Neural crest cell (in vitro differentiated cells): ENCODE measurements around the gene PTF1A. TPM values are rescaled to one million over a fixed set of nuclear protein-coding genes. Genes with fewer than 3 reads are reported as not detected.
A peak's percentile ranks its signal among the peaks of the same experiment; 100 is the strongest.

Source experiments
- DNase-seq: peaks from one replicate; pipeline ENCODE4 v3.0.0; 2021; ENCODE audit warnings: low read depth, mixed read lengths, low spot score
- H3K27ac Mint-ChIP-seq: one replicate; pipeline ENCODE4 v1.8.0; 2021; ENCODE audit warnings: mild to moderate bottlenecking, mixed read lengths; ENCODE audit not compliant: unreplicated experiment
- H3K27me3 Mint-ChIP-seq: 2 replicates; pipeline ENCODE4 v1.8.0; 2021; ENCODE audit warnings: low read depth, mild to moderate bottlenecking, mixed read lengths
- H3K36me3 Mint-ChIP-seq: 2 replicates; pipeline ENCODE4 v1.8.0; 2021; ENCODE audit warnings: low read depth, mild to moderate bottlenecking, mixed read lengths
- H3K4me1 Mint-ChIP-seq: 2 replicates; pipeline ENCODE4 v1.8.0; 2021; ENCODE audit warnings: mixed read lengths
- H3K4me3 Mint-ChIP-seq: one replicate; pipeline ENCODE4 v1.8.0; 2021; ENCODE audit warnings: mild to moderate bottlenecking, mixed read lengths
- H3K9me3 Mint-ChIP-seq: 2 replicates; pipeline ENCODE4 v1.8.0; 2021; ENCODE audit warnings: mixed read lengths
- total RNA-seq: library from RNA; stranded (reverse); gene quantifications from 2 replicates; pipeline ENCODE4 v1.2.1, GENCODE V29; 2021
- TF ChIP-seq, protein P1 (sequence below): fragments of 200-600 bp; sonication (generic); conservative IDR thresholded peaks from 2 replicates; pipeline ENCODE4 v1.5.0; 2021; ENCODE audit warnings: antibody characterized with exemption, mild to moderate bottlenecking

The PTF1A gene
- total RNA-seq, 1 donor from 2014 or later: 0.16 TPM

DNA sequence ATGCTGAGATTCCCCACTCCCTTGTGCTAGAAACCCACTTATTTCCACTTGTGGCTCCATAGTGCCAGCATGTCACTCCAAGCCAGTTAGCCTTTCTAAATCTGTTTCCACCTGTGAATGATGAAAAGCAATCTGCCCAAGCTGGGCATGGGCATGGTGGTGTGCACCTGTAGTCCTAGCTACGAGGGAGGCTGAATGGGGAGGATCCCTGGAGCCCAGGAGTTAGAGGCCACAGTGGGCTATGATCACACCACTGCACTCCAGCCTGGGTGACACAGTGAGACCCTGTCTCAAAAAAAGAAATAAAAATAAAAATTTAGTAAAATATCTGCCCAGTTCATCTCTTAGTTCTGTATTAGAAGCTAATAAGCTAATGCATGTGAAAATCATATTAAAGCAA lies 5.0 kb upstream of the PTF1A start:
- DNase-seq: no peak
- Mint-ChIP-seq H3K4me1 (peaks cover 10% of the 10 kb centered on the region), H3K36me3 (no peaks in the 10 kb centered on the region), H3K4me3 (no peak overlapping the region), H3K9me3 (no peaks in the 10 kb centered on the region), H3K27ac (no peak overlapping the region), H3K27me3 (peaks cover 96% of the 10 kb centered on the region)
- TF ChIP-seq, protein P1, sequence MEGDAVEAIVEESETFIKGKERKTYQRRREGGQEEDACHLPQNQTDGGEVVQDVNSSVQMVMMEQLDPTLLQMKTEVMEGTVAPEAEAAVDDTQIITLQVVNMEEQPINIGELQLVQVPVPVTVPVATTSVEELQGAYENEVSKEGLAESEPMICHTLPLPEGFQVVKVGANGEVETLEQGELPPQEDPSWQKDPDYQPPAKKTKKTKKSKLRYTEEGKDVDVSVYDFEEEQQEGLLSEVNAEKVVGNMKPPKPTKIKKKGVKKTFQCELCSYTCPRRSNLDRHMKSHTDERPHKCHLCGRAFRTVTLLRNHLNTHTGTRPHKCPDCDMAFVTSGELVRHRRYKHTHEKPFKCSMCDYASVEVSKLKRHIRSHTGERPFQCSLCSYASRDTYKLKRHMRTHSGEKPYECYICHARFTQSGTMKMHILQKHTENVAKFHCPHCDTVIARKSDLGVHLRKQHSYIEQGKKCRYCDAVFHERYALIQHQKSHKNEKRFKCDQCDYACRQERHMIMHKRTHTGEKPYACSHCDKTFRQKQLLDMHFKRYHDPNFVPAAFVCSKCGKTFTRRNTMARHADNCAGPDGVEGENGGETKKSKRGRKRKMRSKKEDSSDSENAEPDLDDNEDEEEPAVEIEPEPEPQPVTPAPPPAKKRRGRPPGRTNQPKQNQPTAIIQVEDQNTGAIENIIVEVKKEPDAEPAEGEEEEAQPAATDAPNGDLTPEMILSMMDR: no peak

DNA sequence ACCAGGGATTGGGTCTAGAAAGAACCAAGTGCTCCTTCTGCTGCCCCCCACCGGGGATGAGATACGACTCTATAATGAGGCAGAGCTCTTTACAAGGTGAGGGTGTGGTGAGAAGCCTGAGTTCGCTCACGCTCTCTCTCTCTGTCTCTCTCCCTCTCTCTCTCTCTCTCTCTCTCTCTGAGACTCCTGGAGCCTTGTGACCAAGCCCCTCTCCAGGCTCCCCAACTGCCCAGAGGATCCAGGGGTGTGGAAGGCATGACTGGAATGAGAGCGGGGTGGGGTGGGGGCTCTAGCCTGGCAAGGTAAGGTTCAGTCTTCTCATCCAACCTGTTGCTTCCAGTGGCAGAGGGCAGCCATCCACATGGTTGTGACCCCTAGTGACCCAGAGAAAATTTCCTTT lies 3.1 kb upstream of the PTF1A start:
- Mint-ChIP-seq H3K4me1 (peaks cover 14% of the 10 kb centered on the region), H3K4me3 (no peak overlapping the region), H3K27ac (no peak overlapping the region), H3K27me3 (peaks cover 97% of the 10 kb centered on the region), H3K36me3 (no peaks in the 10 kb centered on the region), H3K9me3 (no peaks in the 10 kb centered on the region)
- TF ChIP-seq, protein P1: no peak
- DNase-seq: no peak

GRCh38 chr10:23190872-23191763 lies 994 bp upstream of the PTF1A start:
- no peaks in the 10 kb centered on the region for H3K36me3 Mint-ChIP-seq
- TF ChIP-seq, protein P1: no peak
- no peaks in the 10 kb centered on the region for H3K9me3 Mint-ChIP-seq
- no peak overlapping the region for H3K27ac Mint-ChIP-seq
- peaks cover 23% of the 10 kb centered on the region for H3K4me1 Mint-ChIP-seq
- peak overlapping the region; percentile 55 for H3K4me3 Mint-ChIP-seq
- no peak for DNase-seq
- H3K27me3 Mint-ChIP-seq: peaks cover 96% of the 10 kb centered on the region

GRCh38 chr10:23192712-23193434 lies 761 bp downstream of the PTF1A start:
- TF ChIP-seq, protein P1: no peak
- Mint-ChIP-seq H3K4me3 (peak overlapping the region; percentile 57), H3K9me3 (no peaks in the 10 kb centered on the region), H3K27me3 (peaks cover 96% of the 10 kb centered on the region), H3K36me3 (no peaks in the 10 kb centered on the region), H3K4me1 (peaks cover 26% of the 10 kb centered on the region), H3K27ac (no peak overlapping the region)
- DNase-seq: no peak

GRCh38 chr10:23193435-23194074 lies 1.4 kb downstream of the PTF1A start:
- H3K36me3 Mint-ChIP-seq: no peaks in the 10 kb centered on the region
- H3K4me1 Mint-ChIP-seq: peaks cover 26% of the 10 kb centered on the region
- TF ChIP-seq, protein P1: no peak
- no peak for DNase-seq
- peaks cover 96% of the 10 kb centered on the region for H3K27me3 Mint-ChIP-seq
- no peaks in the 10 kb centered on the region for H3K9me3 Mint-ChIP-seq
- H3K4me3 Mint-ChIP-seq: peak overlapping the region; percentile 27
- no peak overlapping the region for H3K27ac Mint-ChIP-seq
